ENCODE measurements around the gene CDKAL1.

DNA sequence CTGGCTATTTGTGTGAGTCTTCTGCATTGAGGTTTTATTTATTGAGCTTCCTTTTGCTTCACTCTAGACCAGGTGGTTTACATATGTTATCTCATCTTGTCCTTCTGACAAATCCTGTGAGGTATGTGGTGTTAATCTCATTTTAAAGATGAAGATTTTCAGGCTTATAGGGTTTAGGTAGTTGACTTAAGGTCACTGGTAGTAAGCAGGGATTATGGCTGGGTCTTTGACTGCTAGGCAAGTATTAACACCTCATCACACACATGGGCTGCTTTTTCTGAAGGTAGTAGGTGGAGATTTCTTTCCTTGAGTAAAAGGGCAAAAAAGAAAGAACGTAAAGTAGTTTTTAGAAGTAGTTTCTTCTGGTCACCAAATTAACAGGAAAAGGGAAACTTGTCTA, 72.6 kb downstream of the CDKAL1 start:
- TF ChIP-seq, protein P1, sequence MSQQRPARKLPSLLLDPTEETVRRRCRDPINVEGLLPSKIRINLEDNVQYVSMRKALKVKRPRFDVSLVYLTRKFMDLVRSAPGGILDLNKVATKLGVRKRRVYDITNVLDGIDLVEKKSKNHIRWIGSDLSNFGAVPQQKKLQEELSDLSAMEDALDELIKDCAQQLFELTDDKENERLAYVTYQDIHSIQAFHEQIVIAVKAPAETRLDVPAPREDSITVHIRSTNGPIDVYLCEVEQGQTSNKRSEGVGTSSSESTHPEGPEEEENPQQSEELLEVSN (IDR thresholded peaks at IDR 0.05): no peak
- TF ChIP-seq ATF2 (IDR thresholded peaks at IDR 0.05; ENCODE audit: low read length) (no peak), RXRA (IDR thresholded peaks at IDR 0.05; ENCODE audit: insufficient read depth, low read depth, low read length) (no peak), ZNF274 (IDR thresholded peaks at IDR 0.05; ENCODE audit: borderline replicate concordance, extremely low read depth, low read length) (no peak), POLR2A (IDR thresholded peaks at IDR 0.05; ENCODE audit: control extremely low read depth in 1 of 2, low read depth in 2 of 2, low read length in 2 of 2) (no peak), RBBP5 (IDR thresholded peaks at IDR 0.05; ENCODE audit: borderline replicate concordance, low read depth, low read length) (no peak), TAF1 (IDR thresholded peaks at IDR 0.05; ENCODE audit: low read depth, low read length) (no peak)
- TF ChIP-seq, protein P2, sequence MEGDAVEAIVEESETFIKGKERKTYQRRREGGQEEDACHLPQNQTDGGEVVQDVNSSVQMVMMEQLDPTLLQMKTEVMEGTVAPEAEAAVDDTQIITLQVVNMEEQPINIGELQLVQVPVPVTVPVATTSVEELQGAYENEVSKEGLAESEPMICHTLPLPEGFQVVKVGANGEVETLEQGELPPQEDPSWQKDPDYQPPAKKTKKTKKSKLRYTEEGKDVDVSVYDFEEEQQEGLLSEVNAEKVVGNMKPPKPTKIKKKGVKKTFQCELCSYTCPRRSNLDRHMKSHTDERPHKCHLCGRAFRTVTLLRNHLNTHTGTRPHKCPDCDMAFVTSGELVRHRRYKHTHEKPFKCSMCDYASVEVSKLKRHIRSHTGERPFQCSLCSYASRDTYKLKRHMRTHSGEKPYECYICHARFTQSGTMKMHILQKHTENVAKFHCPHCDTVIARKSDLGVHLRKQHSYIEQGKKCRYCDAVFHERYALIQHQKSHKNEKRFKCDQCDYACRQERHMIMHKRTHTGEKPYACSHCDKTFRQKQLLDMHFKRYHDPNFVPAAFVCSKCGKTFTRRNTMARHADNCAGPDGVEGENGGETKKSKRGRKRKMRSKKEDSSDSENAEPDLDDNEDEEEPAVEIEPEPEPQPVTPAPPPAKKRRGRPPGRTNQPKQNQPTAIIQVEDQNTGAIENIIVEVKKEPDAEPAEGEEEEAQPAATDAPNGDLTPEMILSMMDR (IDR thresholded peaks at IDR 0.05; ENCODE audit: control extremely low read depth in 1 of 3, insufficient read depth in 1 of 3, low read depth in 1 of 3, low read length in 3 of 3): no peak
- TF ChIP-seq, protein P3, sequence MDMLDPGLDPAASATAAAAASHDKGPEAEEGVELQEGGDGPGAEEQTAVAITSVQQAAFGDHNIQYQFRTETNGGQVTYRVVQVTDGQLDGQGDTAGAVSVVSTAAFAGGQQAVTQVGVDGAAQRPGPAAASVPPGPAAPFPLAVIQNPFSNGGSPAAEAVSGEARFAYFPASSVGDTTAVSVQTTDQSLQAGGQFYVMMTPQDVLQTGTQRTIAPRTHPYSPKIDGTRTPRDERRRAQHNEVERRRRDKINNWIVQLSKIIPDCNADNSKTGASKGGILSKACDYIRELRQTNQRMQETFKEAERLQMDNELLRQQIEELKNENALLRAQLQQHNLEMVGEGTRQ (IDR thresholded peaks at IDR 0.05; ENCODE audit: low read length): no peak

Measured in H1 (cell line).